Activated CD4-positive, alpha-beta T cell treated with anti-CD3 and anti-CD28 coated beads, Interleukin-2, amount 10 ng/mL, durations not matched to agents 7 days and 5 days (primary cell): Measurements from ENCODE around the gene ABAT. TPM values are rescaled to one million over a fixed set of nuclear protein-coding genes. Genes with fewer than 3 reads are reported as not detected.

Experiments
- CTCF ChIA-PET: fragments of 350-600 bp; sonication (Branson Sonifier 250); formaldehyde crosslinking; loops from one replicate; lab custom pipeline; 2021; ENCODE audit warnings: antibody characterized with exemption; lab: Charles Lee
- POLR2A ChIA-PET: fragments of 350-600 bp; sonication (Branson Sonifier 250); formaldehyde crosslinking; loops from one replicate; lab custom pipeline; 2021; ENCODE audit warnings: antibody characterized with exemption; lab: Charles Lee
- DNase-seq: peaks from one replicate; pipeline ENCODE4 v3.0.0-alpha.2; 2020
- H3K27ac Mint-ChIP-seq: one replicate; pipeline ENCODE4 v1.8.0; 2021; ENCODE audit warnings: mild to moderate bottlenecking, moderate library complexity, mixed read lengths
- H3K27me3 Mint-ChIP-seq: one replicate; pipeline ENCODE4 v1.8.0; 2021; ENCODE audit warnings: mixed read lengths
- H3K36me3 Mint-ChIP-seq: one replicate; pipeline ENCODE4 v1.8.0; 2021; ENCODE audit warnings: low read depth, mixed read lengths
- H3K4me1 Mint-ChIP-seq: one replicate; pipeline ENCODE4 v1.8.0; 2021; ENCODE audit warnings: mixed read lengths
- H3K4me3 Mint-ChIP-seq: one replicate; pipeline ENCODE4 v1.8.0; 2021; ENCODE audit warnings: mild to moderate bottlenecking, moderate library complexity, mixed read lengths
- H3K9me3 Mint-ChIP-seq: one replicate; pipeline ENCODE4 v1.8.0; 2021; ENCODE audit warnings: mixed read lengths
- total RNA-seq, 2 experiments: library from RNA; stranded (reverse); gene quantifications; one replicate each; pipeline ENCODE4 v1.2.3, GENCODE V29; 2021

The ABAT gene
- total RNA-seq, 2 experiments from 2014 or later, result 5.4 to 5.6 TPM

- no peaks in the 10 kb centered on the region for H3K4me1 Mint-ChIP-seq
- H3K27ac Mint-ChIP-seq, result no peak overlapping the region
- H3K27me3 Mint-ChIP-seq, result no peaks in the 10 kb centered on the region
- peaks cover 3% of the 10 kb centered on the region for H3K9me3 Mint-ChIP-seq
- POLR2A ChIA-PET, result no interaction called here
- no peaks in the 10 kb centered on the region for H3K36me3 Mint-ChIP-seq
- CTCF ChIA-PET, result no interaction called here
- no peak for DNase-seq
- H3K4me3 Mint-ChIP-seq, result no peak overlapping the region
Observed at GRCh38 chr16:8716592-8716991, 42.2 kb downstream of the ABAT start.

GRCh38 chr16:8717469-8717868, 43.1 kb downstream of the ABAT start:
- POLR2A ChIA-PET, result no interaction called here

GRCh38 chr16:8717892-8718415, 43.5 kb downstream of the ABAT start:
- Mint-ChIP-seq H3K4me3 (no peak overlapping the region), H3K9me3 (peaks cover 3% of the 10 kb centered on the region), H3K36me3 (no peaks in the 10 kb centered on the region), H3K27me3 (no peaks in the 10 kb centered on the region), H3K27ac (no peak overlapping the region), H3K4me1 (no peaks in the 10 kb centered on the region)
- DNase-seq, result no peak
- ChIA-PET POLR2A (no interaction called here), CTCF (no interaction called here)

More at GRCh38 chr16:8717469-8717868, 43.1 kb downstream of the ABAT start:
- Mint-ChIP-seq H3K4me1 (no peaks in the 10 kb centered on the region), H3K36me3 (no peaks in the 10 kb centered on the region), H3K27ac (no peak overlapping the region), H3K4me3 (no peak overlapping the region), H3K9me3 (peaks cover 3% of the 10 kb centered on the region), H3K27me3 (no peaks in the 10 kb centered on the region)
- no peak for DNase-seq
- CTCF ChIA-PET, result interaction anchor here (0.5 to 0.7 kb wide), 2 partner anchors 281 to 1571 kb away, joined by 3 to 4 read pairs; no protein-coding TSS in a partner anchor

- Mint-ChIP-seq H3K27me3 (no peaks in the 10 kb centered on the region), H3K9me3 (peaks cover 3% of the 10 kb centered on the region), H3K36me3 (no peaks in the 10 kb centered on the region), H3K4me1 (no peaks in the 10 kb centered on the region), H3K27ac (no peak overlapping the region), H3K4me3 (no peak overlapping the region)
- DNase-seq, result no peak
- ChIA-PET CTCF (interaction anchor here (1.0 kb wide), 1 partner anchor 9 kb away, joined by 3 read pairs; no protein-coding TSS in a partner anchor), POLR2A (no interaction called here)
Observed at GRCh38 chr16:8718851-8719680, 44.6 kb downstream of the ABAT start.

- POLR2A ChIA-PET, result no interaction called here
- Mint-ChIP-seq H3K36me3 (no peaks in the 10 kb centered on the region), H3K27me3 (no peaks in the 10 kb centered on the region), H3K27ac (no peak overlapping the region), H3K4me3 (no peak overlapping the region), H3K9me3 (peaks cover 3% of the 10 kb centered on the region), H3K4me1 (no peaks in the 10 kb centered on the region)
- CTCF ChIA-PET, result no interaction called here
- no peak for DNase-seq
Observed at GRCh38 chr16:8720080-8720966, 45.9 kb downstream of the ABAT start.

GRCh38 chr16:8720967-8721308, 46.5 kb downstream of the ABAT start:
- Mint-ChIP-seq H3K4me3 (no peak overlapping the region), H3K36me3 (no peaks in the 10 kb centered on the region), H3K27ac (no peak overlapping the region), H3K9me3 (peaks cover 3% of the 10 kb centered on the region), H3K27me3 (no peaks in the 10 kb centered on the region), H3K4me1 (no peaks in the 10 kb centered on the region)
- DNase-seq, result no peak
- CTCF ChIA-PET, result no interaction called here
- POLR2A ChIA-PET, result no interaction called here

- peaks cover 3% of the 10 kb centered on the region for H3K9me3 Mint-ChIP-seq
- H3K27me3 Mint-ChIP-seq, result no peaks in the 10 kb centered on the region
- CTCF ChIA-PET, result interaction anchor here (0.5 kb wide), 1 partner anchor 50 kb away, joined by 4 read pairs; no protein-coding TSS in a partner anchor
- no peak overlapping the region for H3K4me3 Mint-ChIP-seq
- DNase-seq, result no peak
- no peaks in the 10 kb centered on the region for H3K4me1 Mint-ChIP-seq
- H3K36me3 Mint-ChIP-seq, result no peaks in the 10 kb centered on the region
- H3K27ac Mint-ChIP-seq, result no peak overlapping the region
- POLR2A ChIA-PET, result no interaction called here
Observed at GRCh38 chr16:8721336-8722024, 47.1 kb downstream of the ABAT start.

- Mint-ChIP-seq H3K4me3 (no peak overlapping the region), H3K27ac (no peak overlapping the region), H3K4me1 (no peaks in the 10 kb centered on the region), H3K36me3 (no peaks in the 10 kb centered on the region), H3K27me3 (no peaks in the 10 kb centered on the region), H3K9me3 (peaks cover 3% of the 10 kb centered on the region)
- no peak for DNase-seq
- CTCF ChIA-PET, result interaction anchor here (0.5 kb wide), 1 partner anchor 50 kb away, joined by 4 read pairs; no protein-coding TSS in a partner anchor
- POLR2A ChIA-PET, result no interaction called here
Observed at GRCh38 chr16:8722025-8722348, 47.6 kb downstream of the ABAT start.

GRCh38 chr16:8725513-8726178, 51.2 kb downstream of the ABAT start:
- CTCF ChIA-PET, result no interaction called here
- no peaks in the 10 kb centered on the region for H3K27me3 Mint-ChIP-seq
- H3K36me3 Mint-ChIP-seq, result no peaks in the 10 kb centered on the region
- peaks cover 13% of the 10 kb centered on the region for H3K4me1 Mint-ChIP-seq
- DNase-seq, result no peak
- no peak overlapping the region for H3K27ac Mint-ChIP-seq
- POLR2A ChIA-PET, result no interaction called here
- no peak overlapping the region for H3K4me3 Mint-ChIP-seq
- H3K9me3 Mint-ChIP-seq, result no peaks in the 10 kb centered on the region

- POLR2A ChIA-PET, result no interaction called here
- H3K4me3 Mint-ChIP-seq, result no peak overlapping the region
- DNase-seq, result no peak
- no peaks in the 10 kb centered on the region for H3K9me3 Mint-ChIP-seq
- no peaks in the 10 kb centered on the region for H3K36me3 Mint-ChIP-seq
- H3K27ac Mint-ChIP-seq, result no peak overlapping the region
- CTCF ChIA-PET, result interaction anchor here (0.6 to 1.5 kb wide), 2 partner anchors 19 to 406 kb away, joined by 3 to 5 read pairs; no protein-coding TSS in a partner anchor
- peaks cover 13% of the 10 kb centered on the region for H3K4me1 Mint-ChIP-seq
- no peaks in the 10 kb centered on the region for H3K27me3 Mint-ChIP-seq
Observed at GRCh38 chr16:8727131-8727806, 52.9 kb downstream of the ABAT start.

GRCh38 chr16:8727857-8728618, 53.6 kb downstream of the ABAT start:
- Mint-ChIP-seq H3K27me3 (no peaks in the 10 kb centered on the region), H3K4me1 (peaks cover 13% of the 10 kb centered on the region), H3K4me3 (no peak overlapping the region), H3K9me3 (no peaks in the 10 kb centered on the region), H3K27ac (no peak overlapping the region), H3K36me3 (no peaks in the 10 kb centered on the region)
- ChIA-PET POLR2A (no interaction called here), CTCF (interaction anchor here (1.5 kb wide), 1 partner anchor 20 kb away, joined by 3 read pairs; no protein-coding TSS in a partner anchor)
- DNase-seq, result no peak
